ENCODE results near the gene CDC42BPB.

Gene CDC42BPB

GRCh38 chr14:102924632-102925588, 132.4 kb downstream of the CDC42BPB start:
- DNase-seq, result no peak

GRCh38 chr14:102923925-102924486, 133.3 kb downstream of the CDC42BPB start:
- DNase-seq, result no peak

GRCh38 chr14:102923201-102923924, 134.0 kb downstream of the CDC42BPB start:
- DNase-seq, result no peak

GRCh38 chr14:102922490-102923200, 134.7 kb downstream of the CDC42BPB start, which contains the start of gene AMN:
Gene AMN (plus strand): TSS chr14:102922663. CDS start chr14:102922689, 26 bp downstream.
- DNase-seq, result no peak

- no peak for DNase-seq
Measured at GRCh38 chr14:102920998-102921304, 136.4 kb downstream of the CDC42BPB start.

GRCh38 chr14:102920273-102920997, 136.9 kb downstream of the CDC42BPB start:
- no peak for DNase-seq

GRCh38 chr14:102918438-102918837, 138.9 kb downstream of the CDC42BPB start:
- no peak for DNase-seq

GRCh38 chr14:102917469-102918211, 139.7 kb downstream of the CDC42BPB start:
- peak; percentile 49 for DNase-seq

- DNase-seq, result no peak
Measured at GRCh38 chr14:102917056-102917385, 140.3 kb downstream of the CDC42BPB start.

- DNase-seq, result no peak
Measured at GRCh38 chr14:102916347-102917055, 140.8 kb downstream of the CDC42BPB start.

GRCh38 chr14:102915292-102916110, 141.8 kb downstream of the CDC42BPB start:
- no peak for DNase-seq

- no peak for DNase-seq
Measured at GRCh38 chr14:102914474-102915291, 142.7 kb downstream of the CDC42BPB start.

- DNase-seq, result no peak
Measured at GRCh38 chr14:102913341-102914211, 143.8 kb downstream of the CDC42BPB start.

GRCh38 chr14:102911991-102912761, 145.2 kb downstream of the CDC42BPB start:
- no peak for DNase-seq

- no peak for DNase-seq
Measured at GRCh38 chr14:102911541-102911951, 145.8 kb downstream of the CDC42BPB start.

GRCh38 chr14:102910442-102910841, 146.9 kb downstream of the CDC42BPB start:
- DNase-seq, result no peak

- DNase-seq, result no peak
Measured at GRCh38 chr14:102909911-102910310, 147.4 kb downstream of the CDC42BPB start.
